Right cardiac atrium (tissue), 5 donors: ENCODE results near the gene NTHL1. TPM values are rescaled to one million over a fixed set of nuclear protein-coding genes. Genes with fewer than 3 reads are reported as not detected.

Experiments
- ATAC-seq, 2 donors: fragments of 200-7000 bp; cut with Tn5 transposase; one replicate each; pipeline versions ENCODE4 v1.8.0 to v1.9.1; 2020; ENCODE audit warnings: moderate library complexity in 2 of 2, mild to moderate bottlenecking in 1 of 2
- DNase-seq, 3 donors: peaks; one replicate each; pipeline ENCODE4 v3.0.0-alpha.2; 2020
- H3K27ac ChIP-seq: one replicate; pipeline ENCODE4 v1.5.1; 2013; ENCODE audit warnings: mild to moderate bottlenecking, low read length, control low read depth, moderate library complexity
- H3K27me3 ChIP-seq: one replicate; pipeline ENCODE4 v1.6.1; 2013; ENCODE audit not compliant: control insufficient read depth, insufficient read depth
- H3K4me1 ChIP-seq: one replicate; pipeline ENCODE4 v1.6.1; 2013; ENCODE audit warnings: low read length; ENCODE audit not compliant: control insufficient read depth, insufficient read depth
- H3K4me3 ChIP-seq: one replicate; pipeline ENCODE4 v1.5.1; 2013; ENCODE audit warnings: low read length, control low read depth
- H3K9me3 ChIP-seq: one replicate; pipeline ENCODE4 v1.6.1; 2013; ENCODE audit warnings: low read length; ENCODE audit not compliant: control insufficient read depth
- WGBS: extraction: QIAGEN DNeasy Blood & Tissue Kit; methylation state at CpG from one replicate; pipeline ENCODE4 v1.1.7; 2013; 5-methylcytosine and 5-hydroxymethylcytosine counted together
- intact Hi-C, 4 donors: fragments of 100-400 bp; cut with DNase I; formaldehyde crosslinking; loops; one replicate each; pipeline versions ENCODE4 v1.11.0 to v1.14.0; 2022 to 2023
- polyA plus RNA-seq: library from polyadenylated mRNA; stranded (reverse); fragments of 200-250 nt; gene quantifications from one replicate; pipeline ENCODE4 v1.2.3, GENCODE V29; 2013
- total RNA-seq, 4 donors: library from RNA; stranded (reverse); fragmentation: NEBNext Ultra II Directional; extraction: Animal tissue kit (Norgen Biotek cat#: 25700); gene quantifications; one replicate each; pipeline ENCODE4 v1.2.1, GENCODE V29; 2021
- donor health status: healthy with polysubstance abuse.
- donor health status: DM: no; HTN: yes; CAD: no.
- donor health status: DM: no; HTN: no; CAD: no.
- donor health status: DM: no; HTN: yes; CAD: no; lungs with severe emphysema.
- donor health status: DM: yes; HTN: yes; CAD: no.

NTHL1 gene
- total and polyA plus RNA-seq, 5 donors: 4.3 to 21.3 (median 13.4) TPM

GRCh38 chr16:2076072-2076865 lies 28.6 kb upstream of the NTHL1 start:
- intact Hi-C loops: no loop called here
- WGBS: 94% methylated on average over 28 of the region's 28 CpGs

GRCh38 chr16:2075631-2076030 lies 28.0 kb upstream of the NTHL1 start:
- 95% methylated on average over 24 of the region's 24 CpGs for WGBS
- Histone ChIP-seq H3K27ac (no peak overlapping the region), H3K27me3 (no peaks in the 10 kb centered on the region), H3K4me1 (no peaks in the 10 kb centered on the region), H3K4me3 (no peak overlapping the region), H3K9me3 (no peaks in the 10 kb centered on the region)
- intact Hi-C loops: no loop called here
- no peak for DNase-seq
- ATAC-seq: no peak

More at GRCh38 chr16:2076072-2076865, 28.6 kb upstream of the NTHL1 start:
- no peaks in the 10 kb centered on the region for H3K4me1 ChIP-seq
- H3K27me3 ChIP-seq: no peaks in the 10 kb centered on the region
- no peak overlapping the region for H3K4me3 ChIP-seq
- H3K9me3 ChIP-seq: no peaks in the 10 kb centered on the region
- ATAC-seq (no peak), DNase-seq (no peak)
- H3K27ac ChIP-seq: no peak overlapping the region

GRCh38 chr16:2074071-2074470 lies 26.4 kb upstream of the NTHL1 start:
- Histone ChIP-seq H3K4me1 (no peaks in the 10 kb centered on the region), H3K4me3 (no peak overlapping the region), H3K27ac (no peak overlapping the region), H3K9me3 (no peaks in the 10 kb centered on the region), H3K27me3 (no peaks in the 10 kb centered on the region)
- intact Hi-C loops: no loop called here
- no peak for ATAC-seq
- 94% methylated on average over 20 of the region's 20 CpGs for WGBS
- DNase-seq: no peak

- H3K27ac ChIP-seq: no peak overlapping the region
Measured at GRCh38 chr16:2072926-2073325, 25.3 kb upstream of the NTHL1 start.

GRCh38 chr16:2071454-2072202 lies 24.0 kb upstream of the NTHL1 start:
- peak in 1 of 2 donors; percentile 15 for ATAC-seq
- Histone ChIP-seq H3K4me1 (no peaks in the 10 kb centered on the region), H3K9me3 (no peaks in the 10 kb centered on the region), H3K27me3 (no peaks in the 10 kb centered on the region), H3K4me3 (no peak overlapping the region), H3K27ac (no peak overlapping the region)
- intact Hi-C loops: no loop called here
- peak in 1 of 3 donors; percentile 12 for DNase-seq
- WGBS: 74% methylated on average over 34 of the region's 34 CpGs

More at GRCh38 chr16:2072926-2073325, 25.3 kb upstream of the NTHL1 start:
- 84% methylated on average over 8 of the region's 8 CpGs for WGBS
- ATAC-seq (no peak), DNase-seq (no peak)
- Histone ChIP-seq H3K4me1 (no peaks in the 10 kb centered on the region), H3K9me3 (no peaks in the 10 kb centered on the region), H3K27me3 (no peaks in the 10 kb centered on the region), H3K4me3 (no peak overlapping the region)
- intact Hi-C loops: no loop called here

- intact Hi-C loops: no loop called here
- no peaks in the 10 kb centered on the region for H3K9me3 ChIP-seq
- ATAC-seq (no peak), DNase-seq (no peak)
- H3K4me1 ChIP-seq: no peaks in the 10 kb centered on the region
- no peak overlapping the region for H3K27ac ChIP-seq
- H3K4me3 ChIP-seq: no peak overlapping the region
- 93% methylated on average over 29 of the region's 29 CpGs for WGBS
- H3K27me3 ChIP-seq: no peaks in the 10 kb centered on the region
Measured at GRCh38 chr16:2070576-2071453, 23.2 kb upstream of the NTHL1 start.

GRCh38 chr16:2066139-2066538 lies 18.5 kb upstream of the NTHL1 start:
- Histone ChIP-seq H3K27ac (no peak overlapping the region), H3K9me3 (no peaks in the 10 kb centered on the region), H3K27me3 (no peaks in the 10 kb centered on the region), H3K4me3 (no peak overlapping the region), H3K4me1 (no peaks in the 10 kb centered on the region)
- intact Hi-C loops: no loop called here
- DNase-seq (no peak), ATAC-seq (no peak)
- WGBS: 97% methylated on average over 11 of the region's 11 CpGs

- Histone ChIP-seq H3K9me3 (no peaks in the 10 kb centered on the region), H3K27me3 (no peaks in the 10 kb centered on the region), H3K27ac (no peak overlapping the region), H3K4me3 (no peak overlapping the region), H3K4me1 (no peaks in the 10 kb centered on the region)
- ATAC-seq: no peak
- intact Hi-C loops: no loop called here
- WGBS: 95% methylated on average over 16 of the region's 16 CpGs
- DNase-seq: no peak
Measured at GRCh38 chr16:2064368-2064945, 16.8 kb upstream of the NTHL1 start.

- Histone ChIP-seq H3K27ac (no peak overlapping the region), H3K27me3 (no peaks in the 10 kb centered on the region), H3K9me3 (no peaks in the 10 kb centered on the region), H3K4me3 (no peak overlapping the region), H3K4me1 (no peaks in the 10 kb centered on the region)
- WGBS: 89% methylated on average over 25 of the region's 25 CpGs
- no peak for ATAC-seq
- no peak for DNase-seq
- intact Hi-C loops: no loop called here
Measured at GRCh38 chr16:2063861-2064260, 16.2 kb upstream of the NTHL1 start.

- no peak for ATAC-seq
- Histone ChIP-seq H3K9me3 (no peaks in the 10 kb centered on the region), H3K4me1 (no peaks in the 10 kb centered on the region), H3K27me3 (no peaks in the 10 kb centered on the region), H3K4me3 (no peak overlapping the region), H3K27ac (no peak overlapping the region)
- 95% methylated on average over 28 of the region's 28 CpGs for WGBS
- DNase-seq: no peak
- intact Hi-C loops: no loop called here
Measured at GRCh38 chr16:2062801-2063200, 15.2 kb upstream of the NTHL1 start.
